SK-N-MC (cell line): Measurements from ENCODE around the gene SLC6A11.

Experiments
- EZH2 ChIP-seq: fragments of 200-600 bp; sonication (generic); IDR thresholded peaks from one replicate; pipeline ENCODE4 v1.6.1; 2017; ENCODE audit warnings: antibody characterized with exemption
- FOXP2 ChIP-seq: optimal IDR thresholded peaks from 2 replicates; pipeline ENCODE3; 2011; ENCODE audit warnings: mild to moderate bottlenecking, moderate library complexity; ENCODE audit not compliant: insufficient read depth; ENCODE audit errors: extremely low read length, control extremely low read depth
- POLR2AphosphoS5 ChIP-seq: IDR thresholded peaks from 2 replicates; pipeline ENCODE4 v1.6.1; 2012; ENCODE audit warnings: mild to moderate bottlenecking, low read depth, low read length, borderline replicate concordance

DNA sequence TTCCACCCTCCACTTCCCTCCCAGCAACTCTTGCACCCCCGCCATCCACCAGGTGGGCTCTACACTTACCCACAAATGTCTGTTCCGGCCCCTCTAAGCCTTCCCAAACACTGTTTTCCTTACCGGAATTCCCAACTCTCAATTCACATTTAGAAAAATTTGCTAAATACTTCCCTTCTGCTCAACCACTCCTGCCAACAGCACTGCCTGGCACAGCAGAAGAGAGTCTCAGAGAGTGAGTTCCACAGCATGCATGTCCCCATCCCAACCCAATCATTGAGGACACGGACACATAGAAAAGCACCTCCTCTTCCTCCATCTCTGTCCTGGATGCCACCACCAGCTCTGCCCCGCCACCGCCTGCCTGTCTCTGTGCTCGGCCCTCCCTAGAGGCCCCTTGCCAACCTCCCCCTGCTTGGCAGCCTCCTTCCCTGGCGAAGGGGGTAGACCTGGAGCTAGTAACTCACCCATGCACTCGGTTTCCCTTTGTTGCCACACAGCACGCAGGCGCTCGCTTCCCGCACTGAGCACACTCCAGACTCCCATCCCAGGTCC is 110.3 kb downstream of the SLC6A11 start:
- TF ChIP-seq POLR2AphosphoS5 (no peak), EZH2 (no peak), FOXP2 (no peak)
